ENCODE results near the gene APOE.

APOE gene

DNA sequence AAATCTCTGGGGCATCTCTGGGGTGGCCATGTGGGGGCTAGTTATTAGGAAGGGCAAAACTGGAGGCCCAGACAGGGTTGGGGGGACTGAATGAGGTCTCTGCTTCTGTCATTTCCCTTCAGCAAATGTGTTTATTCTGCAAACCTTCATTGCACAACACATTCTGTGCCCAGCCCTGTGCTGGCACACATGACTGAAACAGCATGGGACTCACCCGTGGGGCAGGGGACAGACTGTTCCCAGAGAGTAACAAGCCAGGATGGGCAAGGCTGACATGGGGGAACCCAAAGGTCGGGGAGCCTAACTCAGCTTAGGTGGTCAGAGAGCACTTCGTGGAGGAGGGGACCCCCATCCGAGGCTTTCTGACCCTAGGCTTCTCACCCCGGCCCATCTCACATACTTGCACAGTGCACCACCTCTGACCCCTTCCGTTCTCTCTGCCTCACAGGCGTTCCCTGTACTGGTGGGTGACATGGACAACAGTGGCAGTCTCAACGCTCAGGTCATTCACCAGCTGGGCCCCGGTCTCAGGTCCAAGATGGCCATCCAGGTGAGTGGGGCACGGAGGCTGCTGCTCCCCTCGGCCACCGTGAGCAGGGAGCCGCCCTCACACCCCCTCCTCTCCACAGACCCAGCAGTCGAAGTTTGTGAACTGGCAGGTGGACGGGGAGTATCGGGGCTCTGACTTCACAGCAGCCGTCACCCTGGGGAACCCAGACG, 12.1 kb upstream of the APOE start:
- peaks cover 8 to 26% (median 24%) of the 10 kb centered on the region in 5 donors for H3K4me1 ChIP-seq (ENCODE audit: control insufficient read depth in 5 of 5, insufficient read depth in 5 of 5, low read length in 5 of 5)
- peaks cover 0 to 54% (median 53%) of the 10 kb centered on the region in 5 donors for H3K36me3 ChIP-seq (ENCODE audit: control insufficient read depth in 5 of 5, insufficient read depth in 5 of 5, low read length in 5 of 5)
- H3K9ac ChIP-seq (ENCODE audit: low read length in 5 of 5): no peak overlapping the region
- H3K9me3 ChIP-seq (ENCODE audit: control insufficient read depth in 5 of 5, low read length in 5 of 5): no peaks in the 10 kb centered on the region
- H3K27ac ChIP-seq (ENCODE audit: low read depth, low read length): no peak overlapping the region
- no peaks in the 10 kb centered on the region for H3K27me3 ChIP-seq (ENCODE audit: control insufficient read depth in 5 of 5, insufficient read depth in 4 of 5, low read length in 5 of 5)
- no peak overlapping the region for H3K4me3 ChIP-seq (ENCODE audit: low read depth in 1 of 5, low read length in 5 of 5)

DNA sequence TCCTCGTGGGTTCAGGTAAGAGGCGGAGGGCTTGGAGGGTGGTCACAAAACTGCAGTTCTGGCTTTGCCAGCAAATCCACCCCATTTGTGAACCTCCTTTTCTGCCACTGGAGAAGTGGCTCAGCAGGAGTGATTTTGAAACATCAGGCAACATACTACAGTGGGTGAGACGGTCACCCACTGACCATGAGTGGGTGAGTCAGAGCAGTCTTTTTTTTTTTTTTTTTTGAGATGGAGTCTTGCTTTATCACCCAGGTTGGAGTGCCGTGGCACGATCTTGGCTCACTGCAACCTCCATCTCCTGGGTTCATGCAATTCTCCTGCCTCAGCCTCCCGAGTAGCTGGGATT, 11.6 kb upstream of the APOE start:
- no peak overlapping the region for H3K4me3 ChIP-seq (ENCODE audit: low read depth in 1 of 5, low read length in 5 of 5)
- no peaks in the 10 kb centered on the region for H3K9me3 ChIP-seq (ENCODE audit: control insufficient read depth in 5 of 5, low read length in 5 of 5)
- H3K36me3 ChIP-seq (ENCODE audit: control insufficient read depth in 5 of 5, insufficient read depth in 5 of 5, low read length in 5 of 5): peaks cover 0 to 53% (median 53%) of the 10 kb centered on the region in 5 donors
- peaks cover 8 to 26% (median 24%) of the 10 kb centered on the region in 5 donors for H3K4me1 ChIP-seq (ENCODE audit: control insufficient read depth in 5 of 5, insufficient read depth in 5 of 5, low read length in 5 of 5)
- no peaks in the 10 kb centered on the region for H3K27me3 ChIP-seq (ENCODE audit: control insufficient read depth in 5 of 5, insufficient read depth in 4 of 5, low read length in 5 of 5)
- H3K9ac ChIP-seq (ENCODE audit: low read length in 5 of 5): no peak overlapping the region
- H3K27ac ChIP-seq (ENCODE audit: low read depth, low read length): no peak overlapping the region

DNA sequence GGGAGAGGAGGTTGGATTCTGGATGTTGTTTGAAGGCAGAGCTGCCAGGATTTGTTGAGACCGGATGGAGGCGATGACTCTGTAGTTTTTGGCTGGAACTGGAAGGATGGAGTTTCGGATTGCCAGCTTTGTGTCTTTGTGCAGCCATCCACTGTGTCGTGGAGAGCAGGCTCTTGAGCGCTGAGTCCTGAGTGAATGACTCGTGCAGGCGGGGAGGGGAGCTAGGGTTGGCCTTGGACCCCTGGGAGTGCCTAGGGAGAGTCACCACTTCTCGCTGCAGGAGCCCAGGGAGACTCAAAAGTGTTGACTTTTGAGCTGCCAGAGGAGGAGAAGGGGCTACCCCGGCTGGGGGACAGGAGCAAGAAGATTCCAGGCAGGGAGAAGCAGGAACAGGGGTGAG, 10.7 kb upstream of the APOE start:
- no peak overlapping the region for H3K27ac ChIP-seq (ENCODE audit: low read depth, low read length)
- H3K4me1 ChIP-seq (ENCODE audit: control insufficient read depth in 5 of 5, insufficient read depth in 5 of 5, low read length in 5 of 5): peaks cover 7 to 21% (median 19%) of the 10 kb centered on the region in 5 donors
- peaks cover 0 to 61% (median 53%) of the 10 kb centered on the region in 5 donors for H3K36me3 ChIP-seq (ENCODE audit: control insufficient read depth in 5 of 5, insufficient read depth in 5 of 5, low read length in 5 of 5)
- H3K9ac ChIP-seq (ENCODE audit: low read length in 5 of 5): no peak overlapping the region
- H3K4me3 ChIP-seq (ENCODE audit: low read depth in 1 of 5, low read length in 5 of 5): no peak overlapping the region
- no peaks in the 10 kb centered on the region for H3K27me3 ChIP-seq (ENCODE audit: control insufficient read depth in 5 of 5, insufficient read depth in 4 of 5, low read length in 5 of 5)
- no peaks in the 10 kb centered on the region for H3K9me3 ChIP-seq (ENCODE audit: control insufficient read depth in 5 of 5, low read length in 5 of 5)

DNA sequence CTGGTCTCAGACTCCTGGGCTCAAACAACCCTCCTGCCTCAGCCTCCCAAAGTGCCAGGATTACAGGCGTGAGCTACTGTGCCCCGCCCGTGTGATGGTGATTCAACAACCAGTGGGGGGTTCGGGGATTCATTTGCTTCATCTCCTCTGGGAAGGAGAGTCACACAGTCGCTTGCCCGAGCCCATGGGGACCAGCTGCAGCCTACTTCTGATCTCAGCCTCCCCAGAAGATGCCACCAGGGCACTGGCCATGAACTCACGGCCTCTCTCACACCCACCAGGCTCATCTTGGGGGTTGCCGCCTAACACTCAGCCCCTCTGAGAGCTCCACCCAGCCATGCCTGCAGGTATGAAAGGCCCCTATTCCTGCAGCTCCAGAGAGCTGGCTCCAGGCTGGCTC, 7.8 kb upstream of the APOE start:
- Histone ChIP-seq H3K27ac (ENCODE audit: low read depth, low read length) (no peak overlapping the region), H3K9ac (ENCODE audit: low read length in 5 of 5) (no peak overlapping the region), H3K36me3 (ENCODE audit: control insufficient read depth in 5 of 5, insufficient read depth in 5 of 5, low read length in 5 of 5) (peaks cover 0 to 89% (median 76%) of the 10 kb centered on the region in 5 donors), H3K4me1 (ENCODE audit: control insufficient read depth in 5 of 5, insufficient read depth in 5 of 5, low read length in 5 of 5) (peaks cover 0 to 3% (median under 1%) of the 10 kb centered on the region in 5 donors), H3K27me3 (ENCODE audit: control insufficient read depth in 5 of 5, insufficient read depth in 4 of 5, low read length in 5 of 5) (no peaks in the 10 kb centered on the region), H3K9me3 (ENCODE audit: control insufficient read depth in 5 of 5, low read length in 5 of 5) (no peaks in the 10 kb centered on the region), H3K4me3 (ENCODE audit: low read depth in 1 of 5, low read length in 5 of 5) (no peak overlapping the region)

DNA sequence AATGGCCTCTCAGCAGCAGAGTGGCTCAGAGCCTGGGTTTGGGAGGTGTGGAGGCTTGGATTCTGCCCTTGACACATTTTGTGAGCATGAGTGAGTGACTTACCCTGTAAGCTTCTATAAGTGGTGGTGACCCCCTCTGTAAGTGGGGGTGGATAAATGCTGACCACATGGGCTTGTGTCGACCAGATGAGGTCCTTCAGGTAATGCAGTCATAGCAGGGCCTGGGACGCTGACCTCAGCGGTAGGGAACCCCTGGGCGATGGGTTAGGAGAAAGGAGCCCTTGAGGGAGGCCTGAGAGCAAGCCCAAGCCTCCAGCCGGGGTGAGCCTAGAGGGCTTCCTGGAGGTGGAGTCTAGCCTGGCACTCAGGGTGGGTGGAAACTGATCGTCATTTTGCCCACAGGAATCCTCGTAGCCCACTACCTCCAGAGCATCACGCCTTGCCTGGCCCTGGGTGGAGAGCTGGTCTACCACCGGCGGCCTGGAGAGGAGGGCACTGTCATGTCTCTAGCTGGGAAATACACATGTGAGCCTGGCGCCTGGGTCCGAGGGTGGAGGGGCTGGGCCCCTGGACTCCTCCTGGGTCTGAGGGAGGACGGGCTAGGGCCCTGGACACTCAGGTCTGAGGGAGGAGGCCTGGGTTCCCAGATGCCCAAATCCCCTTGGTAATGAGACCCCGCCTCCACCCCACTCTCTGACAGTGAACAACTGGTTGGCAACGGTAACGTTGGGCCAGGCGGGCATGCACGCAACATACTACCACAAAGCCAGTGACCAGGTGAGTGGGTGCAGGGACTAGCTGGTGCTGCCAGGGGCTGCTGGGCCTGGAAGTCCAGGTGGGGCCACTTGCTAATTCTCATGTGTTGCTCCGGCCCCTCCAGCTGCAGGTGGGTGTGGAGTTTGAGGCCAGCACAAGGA, 5.0 kb upstream of the APOE start:
- Histone ChIP-seq H3K9me3 (ENCODE audit: control insufficient read depth in 5 of 5, low read length in 5 of 5) (no peaks in the 10 kb centered on the region), H3K4me1 (ENCODE audit: control insufficient read depth in 5 of 5, insufficient read depth in 5 of 5, low read length in 5 of 5) (peaks cover 2 to 18% (median 11%) of the 10 kb centered on the region in 5 donors), H3K36me3 (ENCODE audit: control insufficient read depth in 5 of 5, insufficient read depth in 5 of 5, low read length in 5 of 5) (peaks cover 0 to 68% (median 54%) of the 10 kb centered on the region in 5 donors), H3K27ac (ENCODE audit: low read depth, low read length) (no peak overlapping the region), H3K27me3 (ENCODE audit: control insufficient read depth in 5 of 5, insufficient read depth in 4 of 5, low read length in 5 of 5) (peaks cover 0 to 4% (median 3%) of the 10 kb centered on the region in 5 donors), H3K9ac (ENCODE audit: low read length in 5 of 5) (no peak overlapping the region), H3K4me3 (ENCODE audit: low read depth in 1 of 5, low read length in 5 of 5) (no peak overlapping the region)

DNA sequence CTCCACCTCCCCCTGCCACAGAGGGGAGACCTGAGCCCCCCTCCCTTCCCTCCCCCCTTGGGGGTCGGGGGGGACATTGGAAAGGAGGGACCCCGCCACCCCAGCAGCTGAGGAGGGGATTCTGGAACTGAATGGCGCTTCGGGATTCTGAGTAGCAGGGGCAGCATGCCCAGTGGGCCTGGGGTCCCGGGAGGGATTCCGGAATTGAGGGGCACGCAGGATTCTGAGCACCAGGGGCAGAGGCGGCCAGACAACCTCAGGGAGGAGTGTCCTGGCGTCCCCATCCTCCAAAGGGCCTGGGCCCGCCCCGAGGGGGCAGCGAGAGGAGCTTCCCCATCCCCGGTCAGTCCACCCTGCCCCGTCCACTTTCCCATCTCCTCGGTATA, 2.4 kb upstream of the APOE start:
- H3K9me3 ChIP-seq (ENCODE audit: control insufficient read depth in 5 of 5, low read length in 5 of 5): no peaks in the 10 kb centered on the region
- peaks cover 0 to 13% (median 7%) of the 10 kb centered on the region in 5 donors for H3K27me3 ChIP-seq (ENCODE audit: control insufficient read depth in 5 of 5, insufficient read depth in 4 of 5, low read length in 5 of 5)
- H3K4me3 ChIP-seq (ENCODE audit: low read depth in 1 of 5, low read length in 5 of 5): no peak overlapping the region
- peaks cover 2 to 37% (median 20%) of the 10 kb centered on the region in 5 donors for H3K4me1 ChIP-seq (ENCODE audit: control insufficient read depth in 5 of 5, insufficient read depth in 5 of 5, low read length in 5 of 5)
- H3K36me3 ChIP-seq (ENCODE audit: control insufficient read depth in 5 of 5, insufficient read depth in 5 of 5, low read length in 5 of 5): peaks cover 0 to 43% (median 30%) of the 10 kb centered on the region in 5 donors
- H3K27ac ChIP-seq (ENCODE audit: low read depth, low read length): no peak overlapping the region
- no peak overlapping the region for H3K9ac ChIP-seq (ENCODE audit: low read length in 5 of 5)

DNA sequence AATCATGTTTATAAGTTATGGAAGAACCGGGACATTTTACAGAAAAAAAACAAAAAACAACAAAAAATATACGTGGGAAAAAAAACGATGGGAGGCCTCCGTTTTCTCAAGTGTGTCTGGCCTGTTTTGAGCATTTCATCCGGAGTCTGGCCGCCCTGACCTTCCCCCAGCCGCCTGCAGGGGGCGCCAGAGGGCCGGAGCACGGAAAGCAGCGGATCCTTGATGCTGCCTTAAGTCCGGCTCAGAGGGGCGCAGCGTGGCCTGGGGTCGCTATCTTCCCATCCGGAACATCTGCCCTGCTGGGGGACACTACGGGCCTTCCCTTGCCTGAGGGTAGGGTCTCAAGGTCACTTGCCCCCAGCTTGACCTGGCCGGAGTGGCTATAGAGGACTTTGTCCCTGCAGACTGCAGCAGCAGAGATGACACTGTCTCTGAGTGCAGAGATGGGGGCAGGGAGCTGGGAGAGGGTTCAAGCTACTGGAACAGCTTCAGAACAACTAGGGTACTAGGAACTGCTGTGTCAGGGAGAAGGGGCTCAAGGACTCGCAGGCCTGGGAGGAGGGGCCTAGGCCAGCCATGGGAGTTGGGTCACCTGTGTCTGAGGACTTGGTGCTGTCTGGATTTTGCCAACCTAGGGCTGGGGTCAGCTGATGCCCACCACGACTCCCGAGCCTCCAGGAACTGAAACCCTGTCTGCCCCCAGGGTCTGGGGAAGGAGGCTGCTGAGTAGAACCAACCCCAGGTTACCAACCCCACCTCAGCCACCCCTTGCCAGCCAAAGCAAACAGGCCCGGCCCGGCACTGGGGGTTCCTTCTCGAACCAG, 1.8 kb upstream of the APOE start:
- peaks cover 0 to 42% (median 32%) of the 10 kb centered on the region in 5 donors for H3K36me3 ChIP-seq (ENCODE audit: control insufficient read depth in 5 of 5, insufficient read depth in 5 of 5, low read length in 5 of 5)
- peaks cover 2 to 37% (median 20%) of the 10 kb centered on the region in 5 donors for H3K4me1 ChIP-seq (ENCODE audit: control insufficient read depth in 5 of 5, insufficient read depth in 5 of 5, low read length in 5 of 5)
- H3K9ac ChIP-seq (ENCODE audit: low read length in 5 of 5): peak overlapping the region in 1 of 5 donors; percentile 35
- H3K4me3 ChIP-seq (ENCODE audit: low read depth in 1 of 5, low read length in 5 of 5): no peak overlapping the region
- peaks cover 0 to 13% (median 7%) of the 10 kb centered on the region in 5 donors for H3K27me3 ChIP-seq (ENCODE audit: control insufficient read depth in 5 of 5, insufficient read depth in 4 of 5, low read length in 5 of 5)
- H3K9me3 ChIP-seq (ENCODE audit: control insufficient read depth in 5 of 5, low read length in 5 of 5): no peaks in the 10 kb centered on the region
- no peak overlapping the region for H3K27ac ChIP-seq (ENCODE audit: low read depth, low read length)

DNA sequence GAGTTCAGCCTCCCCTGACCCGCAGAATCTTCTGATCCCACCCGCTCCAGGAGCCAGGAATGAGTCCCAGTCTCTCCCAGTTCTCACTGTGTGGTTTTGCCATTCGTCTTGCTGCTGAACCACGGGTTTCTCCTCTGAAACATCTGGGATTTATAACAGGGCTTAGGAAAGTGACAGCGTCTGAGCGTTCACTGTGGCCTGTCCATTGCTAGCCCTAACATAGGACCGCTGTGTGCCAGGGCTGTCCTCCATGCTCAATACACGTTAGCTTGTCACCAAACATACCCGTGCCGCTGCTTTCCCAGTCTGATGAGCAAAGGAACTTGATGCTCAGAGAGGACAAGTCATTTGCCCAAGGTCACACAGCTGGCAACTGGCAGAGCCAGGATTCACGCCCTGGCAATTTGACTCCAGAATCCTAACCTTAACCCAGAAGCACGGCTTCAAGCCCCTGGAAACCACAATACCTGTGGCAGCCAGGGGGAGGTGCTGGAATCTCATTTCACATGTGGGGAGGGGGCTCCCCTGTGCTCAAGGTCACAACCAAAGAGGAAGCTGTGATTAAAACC, 1.1 kb upstream of the APOE start:
- peak overlapping the region in 1 of 5 donors; percentile 35 for H3K9ac ChIP-seq (ENCODE audit: low read length in 5 of 5)
- peaks cover 2 to 37% (median 20%) of the 10 kb centered on the region in 5 donors for H3K4me1 ChIP-seq (ENCODE audit: control insufficient read depth in 5 of 5, insufficient read depth in 5 of 5, low read length in 5 of 5)
- H3K9me3 ChIP-seq (ENCODE audit: control insufficient read depth in 5 of 5, low read length in 5 of 5): no peaks in the 10 kb centered on the region
- peaks cover 0 to 38% (median 32%) of the 10 kb centered on the region in 5 donors for H3K36me3 ChIP-seq (ENCODE audit: control insufficient read depth in 5 of 5, insufficient read depth in 5 of 5, low read length in 5 of 5)
- H3K4me3 ChIP-seq (ENCODE audit: low read depth in 1 of 5, low read length in 5 of 5): no peak overlapping the region
- no peak overlapping the region for H3K27ac ChIP-seq (ENCODE audit: low read depth, low read length)
- H3K27me3 ChIP-seq (ENCODE audit: control insufficient read depth in 5 of 5, insufficient read depth in 4 of 5, low read length in 5 of 5): peaks cover 0 to 13% (median 7%) of the 10 kb centered on the region in 5 donors

DNA sequence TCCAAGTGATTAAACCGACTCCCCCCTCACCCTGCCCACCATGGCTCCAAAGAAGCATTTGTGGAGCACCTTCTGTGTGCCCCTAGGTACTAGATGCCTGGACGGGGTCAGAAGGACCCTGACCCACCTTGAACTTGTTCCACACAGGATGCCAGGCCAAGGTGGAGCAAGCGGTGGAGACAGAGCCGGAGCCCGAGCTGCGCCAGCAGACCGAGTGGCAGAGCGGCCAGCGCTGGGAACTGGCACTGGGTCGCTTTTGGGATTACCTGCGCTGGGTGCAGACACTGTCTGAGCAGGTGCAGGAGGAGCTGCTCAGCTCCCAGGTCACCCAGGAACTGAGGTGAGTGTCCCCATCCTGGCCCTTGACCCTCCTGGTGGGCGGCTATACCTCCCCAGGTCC, 2.0 kb downstream of the APOE start:
- Histone ChIP-seq H3K27ac (ENCODE audit: low read depth, low read length) (no peak overlapping the region), H3K27me3 (ENCODE audit: control insufficient read depth in 5 of 5, insufficient read depth in 4 of 5, low read length in 5 of 5) (peaks cover 0 to 13% (median 7%) of the 10 kb centered on the region in 5 donors), H3K9ac (ENCODE audit: low read length in 5 of 5) (no peak overlapping the region), H3K9me3 (ENCODE audit: control insufficient read depth in 5 of 5, low read length in 5 of 5) (no peaks in the 10 kb centered on the region), H3K36me3 (ENCODE audit: control insufficient read depth in 5 of 5, insufficient read depth in 5 of 5, low read length in 5 of 5) (peaks cover 0 to 8% (median 4%) of the 10 kb centered on the region in 5 donors), H3K4me1 (ENCODE audit: control insufficient read depth in 5 of 5, insufficient read depth in 5 of 5, low read length in 5 of 5) (peaks cover 8 to 67% (median 44%) of the 10 kb centered on the region in 5 donors), H3K4me3 (ENCODE audit: low read depth in 1 of 5, low read length in 5 of 5) (no peak overlapping the region)
